ENCODE measurements around the gene RASSF8.

GRCh38 chr12:26052652-26053051 lies 94.2 kb downstream of the RASSF8 start:
- TF ChIP-seq POLR2A (IDR thresholded peaks at IDR 0.05), result no peak
- TF ChIP-seq CTCF (IDR thresholded peaks at IDR 0.05), result no peak
- TF ChIP-seq POLR2AphosphoS5 (IDR thresholded peaks at IDR 0.05), result no peak
